GM10266 (cell line): ENCODE results near the gene UNCX.

Source experiments
- DNase-seq: peaks from one replicate; pipeline ENCODE4 v3.0.0; 2012; ENCODE audit errors: extremely low spot score
- CTCF ChIP-seq: IDR thresholded peaks from 2 replicates; pipeline ENCODE4 v1.5.1; 2012; ENCODE audit warnings: mild to moderate bottlenecking, low read depth; ENCODE audit not compliant: control insufficient read depth, insufficient read depth; ENCODE audit errors: missing control alignments

Gene UNCX

GRCh38 chr7:1235501-1236131 lies 2.9 kb downstream of the UNCX start:
- no peak for DNase-seq
- TF ChIP-seq CTCF, result no peak

GRCh38 chr7:1236132-1236661 lies 3.5 kb downstream of the UNCX start:
- TF ChIP-seq CTCF, result no peak
- DNase-seq, result no peak

- DNase-seq, result no peak
These were observed 4.4 kb downstream of the UNCX start for GRCh38 chr7:1236831-1237701.

GRCh38 chr7:1237704-1238255 lies 5.1 kb downstream of the UNCX start:
- no peak for DNase-seq

More at GRCh38 chr7:1236831-1237701, 4.4 kb downstream of the UNCX start:
- no peak for TF ChIP-seq CTCF

GRCh38 chr7:1238450-1238882 lies 5.8 kb downstream of the UNCX start:
- no peak for TF ChIP-seq CTCF
- DNase-seq, result no peak

More at GRCh38 chr7:1237704-1238255, 5.1 kb downstream of the UNCX start:
- TF ChIP-seq CTCF, result no peak

- DNase-seq, result no peak
- TF ChIP-seq CTCF, result no peak
These were observed 6.5 kb downstream of the UNCX start for GRCh38 chr7:1238931-1239802.
